Measurements from ENCODE around the gene ILDR1.

ILDR1 gene

GRCh38 chr3:121976727-121977126 lies 45.3 kb downstream of the ILDR1 start:
- Histone ChIP-seq H3K4me3 (ENCODE audit: low read length) (no peak overlapping the region), H3K9me3 (ENCODE audit: control insufficient read depth, insufficient read depth, low read length) (peaks cover 1% of the 10 kb centered on the region; the same call in 1 of the 2 replicates), H3K36me3 (ENCODE audit: control insufficient read depth, insufficient read depth, low read length) (no peaks in the 10 kb centered on the region), H3K4me1 (ENCODE audit: control insufficient read depth, insufficient read depth, low read length) (no peaks in the 10 kb centered on the region), H3K27me3 (ENCODE audit: control insufficient read depth, insufficient read depth, low read length) (no peaks in the 10 kb centered on the region), H3K27ac (ENCODE audit: low read length) (no peak overlapping the region)
- WGBS (ENCODE audit: insufficient coverage, insufficient read length): no CpG with 5 or more reads among the region's 1 CpG
- DNase-seq (ENCODE audit: low read depth, low spot score): no peak

- WGBS (ENCODE audit: insufficient coverage, insufficient read length): no CpG with 5 or more reads among the region's 1 CpG
- no peak for DNase-seq (ENCODE audit: low read depth, low spot score)
- Histone ChIP-seq H3K36me3 (ENCODE audit: control insufficient read depth, insufficient read depth, low read length) (no peaks in the 10 kb centered on the region), H3K4me3 (ENCODE audit: low read length) (no peak overlapping the region), H3K9me3 (ENCODE audit: control insufficient read depth, insufficient read depth, low read length) (peaks cover 1% of the 10 kb centered on the region; the same call in 1 of the 2 replicates), H3K4me1 (ENCODE audit: control insufficient read depth, insufficient read depth, low read length) (no peaks in the 10 kb centered on the region), H3K27ac (ENCODE audit: low read length) (no peak overlapping the region), H3K27me3 (ENCODE audit: control insufficient read depth, insufficient read depth, low read length) (no peaks in the 10 kb centered on the region)
These were observed 46.2 kb downstream of the ILDR1 start for GRCh38 chr3:121975702-121976302.

GRCh38 chr3:121974601-121975111 lies 47.4 kb downstream of the ILDR1 start:
- no peak for DNase-seq (ENCODE audit: low read depth, low spot score)
- H3K4me3 ChIP-seq (ENCODE audit: low read length): no peak overlapping the region
- no peak overlapping the region for H3K27ac ChIP-seq (ENCODE audit: low read length)
- H3K9me3 ChIP-seq (ENCODE audit: control insufficient read depth, insufficient read depth, low read length): peaks cover 1% of the 10 kb centered on the region; the same call in 1 of the 2 replicates
- H3K27me3 ChIP-seq (ENCODE audit: control insufficient read depth, insufficient read depth, low read length): no peaks in the 10 kb centered on the region
- no peaks in the 10 kb centered on the region for H3K4me1 ChIP-seq (ENCODE audit: control insufficient read depth, insufficient read depth, low read length)
- H3K36me3 ChIP-seq (ENCODE audit: control insufficient read depth, insufficient read depth, low read length): no peaks in the 10 kb centered on the region
- no CpG with 5 or more reads among the region's 2 CpGs for WGBS (ENCODE audit: insufficient coverage, insufficient read length)

- DNase-seq (ENCODE audit: low read depth, low spot score): no peak
- no peak overlapping the region for H3K27ac ChIP-seq (ENCODE audit: low read length)
- H3K4me1 ChIP-seq (ENCODE audit: control insufficient read depth, insufficient read depth, low read length): no peaks in the 10 kb centered on the region
- no peaks in the 10 kb centered on the region for H3K27me3 ChIP-seq (ENCODE audit: control insufficient read depth, insufficient read depth, low read length)
- H3K4me3 ChIP-seq (ENCODE audit: low read length): no peak overlapping the region
- H3K36me3 ChIP-seq (ENCODE audit: control insufficient read depth, insufficient read depth, low read length): no peaks in the 10 kb centered on the region
- no CpG with 5 or more reads among the region's 1 CpG for WGBS (ENCODE audit: insufficient coverage, insufficient read length)
- peaks cover 1% of the 10 kb centered on the region; the same call in 1 of the 2 replicates for H3K9me3 ChIP-seq (ENCODE audit: control insufficient read depth, insufficient read depth, low read length)
These were observed 52.0 kb downstream of the ILDR1 start for GRCh38 chr3:121970047-121970446.

GRCh38 chr3:121969631-121970030 lies 52.4 kb downstream of the ILDR1 start:
- WGBS (ENCODE audit: insufficient coverage, insufficient read length): no CpG with 5 or more reads among the region's 2 CpGs
- DNase-seq (ENCODE audit: low read depth, low spot score): no peak
- Histone ChIP-seq H3K27ac (ENCODE audit: low read length) (no peak overlapping the region), H3K27me3 (ENCODE audit: control insufficient read depth, insufficient read depth, low read length) (no peaks in the 10 kb centered on the region), H3K4me1 (ENCODE audit: control insufficient read depth, insufficient read depth, low read length) (no peaks in the 10 kb centered on the region), H3K9me3 (ENCODE audit: control insufficient read depth, insufficient read depth, low read length) (peaks cover 1% of the 10 kb centered on the region; the same call in 1 of the 2 replicates), H3K4me3 (ENCODE audit: low read length) (no peak overlapping the region), H3K36me3 (ENCODE audit: control insufficient read depth, insufficient read depth, low read length) (no peaks in the 10 kb centered on the region)

- no peaks in the 10 kb centered on the region for H3K9me3 ChIP-seq (ENCODE audit: control insufficient read depth, insufficient read depth, low read length)
- no peaks in the 10 kb centered on the region for H3K36me3 ChIP-seq (ENCODE audit: control insufficient read depth, insufficient read depth, low read length)
- no CpG with 5 or more reads among the region's 1 CpG for WGBS (ENCODE audit: insufficient coverage, insufficient read length)
- DNase-seq (ENCODE audit: low read depth, low spot score): no peak
- no peak overlapping the region for H3K4me3 ChIP-seq (ENCODE audit: low read length)
- H3K27ac ChIP-seq (ENCODE audit: low read length): no peak overlapping the region
- H3K4me1 ChIP-seq (ENCODE audit: control insufficient read depth, insufficient read depth, low read length): no peaks in the 10 kb centered on the region
- no peaks in the 10 kb centered on the region for H3K27me3 ChIP-seq (ENCODE audit: control insufficient read depth, insufficient read depth, low read length)
These were observed 58.4 kb downstream of the ILDR1 start for GRCh38 chr3:121963608-121964007.

GRCh38 chr3:121962443-121962842 lies 59.6 kb downstream of the ILDR1 start:
- no peak for DNase-seq (ENCODE audit: low read depth, low spot score)
- H3K9me3 ChIP-seq (ENCODE audit: control insufficient read depth, insufficient read depth, low read length): no peaks in the 10 kb centered on the region
- H3K4me1 ChIP-seq (ENCODE audit: control insufficient read depth, insufficient read depth, low read length): no peaks in the 10 kb centered on the region
- no peaks in the 10 kb centered on the region for H3K27me3 ChIP-seq (ENCODE audit: control insufficient read depth, insufficient read depth, low read length)
- no peak overlapping the region for H3K4me3 ChIP-seq (ENCODE audit: low read length)
- no peak overlapping the region for H3K27ac ChIP-seq (ENCODE audit: low read length)
- H3K36me3 ChIP-seq (ENCODE audit: control insufficient read depth, insufficient read depth, low read length): no peaks in the 10 kb centered on the region

- no peaks in the 10 kb centered on the region for H3K27me3 ChIP-seq (ENCODE audit: control insufficient read depth, insufficient read depth, low read length)
- H3K27ac ChIP-seq (ENCODE audit: low read length): no peak overlapping the region
- no peak for DNase-seq (ENCODE audit: low read depth, low spot score)
- no peaks in the 10 kb centered on the region for H3K36me3 ChIP-seq (ENCODE audit: control insufficient read depth, insufficient read depth, low read length)
- no peaks in the 10 kb centered on the region for H3K4me1 ChIP-seq (ENCODE audit: control insufficient read depth, insufficient read depth, low read length)
- no peak overlapping the region for H3K4me3 ChIP-seq (ENCODE audit: low read length)
- no peaks in the 10 kb centered on the region for H3K9me3 ChIP-seq (ENCODE audit: control insufficient read depth, insufficient read depth, low read length)
These were observed 60.8 kb downstream of the ILDR1 start for GRCh38 chr3:121961283-121961682.

GRCh38 chr3:121958801-121959200 lies 63.2 kb downstream of the ILDR1 start:
- Histone ChIP-seq H3K27me3 (ENCODE audit: control insufficient read depth, insufficient read depth, low read length) (no peaks in the 10 kb centered on the region), H3K9me3 (ENCODE audit: control insufficient read depth, insufficient read depth, low read length) (no peaks in the 10 kb centered on the region), H3K27ac (ENCODE audit: low read length) (no peak overlapping the region), H3K36me3 (ENCODE audit: control insufficient read depth, insufficient read depth, low read length) (no peaks in the 10 kb centered on the region), H3K4me1 (ENCODE audit: control insufficient read depth, insufficient read depth, low read length) (no peaks in the 10 kb centered on the region), H3K4me3 (ENCODE audit: low read length) (no peak overlapping the region)
- no CpG with 5 or more reads among the region's 3 CpGs for WGBS (ENCODE audit: insufficient coverage, insufficient read length)
- DNase-seq (ENCODE audit: low read depth, low spot score): no peak

- Histone ChIP-seq H3K36me3 (ENCODE audit: control insufficient read depth, insufficient read depth, low read length) (no peaks in the 10 kb centered on the region), H3K4me3 (ENCODE audit: low read length) (no peak overlapping the region), H3K27ac (ENCODE audit: low read length) (no peak overlapping the region), H3K27me3 (ENCODE audit: control insufficient read depth, insufficient read depth, low read length) (no peaks in the 10 kb centered on the region), H3K4me1 (ENCODE audit: control insufficient read depth, insufficient read depth, low read length) (no peaks in the 10 kb centered on the region), H3K9me3 (ENCODE audit: control insufficient read depth, insufficient read depth, low read length) (no peaks in the 10 kb centered on the region)
- no CpG with 5 or more reads among the region's 2 CpGs for WGBS (ENCODE audit: insufficient coverage, insufficient read length)
- no peak for DNase-seq (ENCODE audit: low read depth, low spot score)
These were observed 64.2 kb downstream of the ILDR1 start for GRCh38 chr3:121957674-121958415.

- Histone ChIP-seq H3K27ac (ENCODE audit: low read length) (no peak overlapping the region), H3K4me3 (ENCODE audit: low read length) (no peak overlapping the region), H3K27me3 (ENCODE audit: control insufficient read depth, insufficient read depth, low read length) (no peaks in the 10 kb centered on the region), H3K9me3 (ENCODE audit: control insufficient read depth, insufficient read depth, low read length) (no peaks in the 10 kb centered on the region), H3K36me3 (ENCODE audit: control insufficient read depth, insufficient read depth, low read length) (no peaks in the 10 kb centered on the region), H3K4me1 (ENCODE audit: control insufficient read depth, insufficient read depth, low read length) (no peaks in the 10 kb centered on the region)
- no peak for DNase-seq (ENCODE audit: low read depth, low spot score)
- whole genome bisulfite sequencing (ENCODE audit: insufficient coverage, insufficient read length): no CpG with 5 or more reads among the region's 3 CpGs
These were observed 65.7 kb downstream of the ILDR1 start for GRCh38 chr3:121956363-121956762.
